ENCODE measurements around the gene UGT1A3.
"Not testable (repeated sequence)": the region's sequence is repeated elsewhere in the genome, so short reads cannot be mapped to it uniquely, and the experiment has no call there.

Gene UGT1A3

DNA sequence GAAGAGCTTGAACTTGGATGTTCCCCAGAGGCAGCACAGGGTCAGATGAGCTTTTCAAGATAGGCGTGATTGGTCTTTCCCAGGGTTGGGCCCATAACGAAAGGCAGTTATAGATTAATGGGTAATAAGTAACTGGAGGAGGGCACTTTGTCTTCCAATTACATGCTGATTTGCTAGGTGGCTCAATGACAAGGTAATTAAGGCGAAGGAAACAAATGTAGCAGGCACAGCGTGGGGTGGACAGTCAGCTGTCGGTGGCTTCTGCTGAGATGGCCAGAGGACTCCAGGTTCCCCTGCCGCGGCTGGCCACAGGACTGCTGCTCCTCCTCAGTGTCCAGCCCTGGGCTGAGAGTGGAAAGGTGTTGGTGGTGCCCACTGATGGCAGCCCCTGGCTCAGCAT lies 10.3 kb upstream of the UGT1A3 start, which contains the start of gene UGT1A4:
TSS of gene UGT1A4 (plus strand) at position 185 of the 400 bp plus-strand sequence. CDS start at position 270, 85 bp downstream.
- Histone ChIP-seq H3K4me1 (ENCODE audit: control insufficient read depth in 1 of 2, insufficient read depth in 1 of 2, low read depth in 1 of 2, low read length in 1 of 2) (no peaks in the 10 kb centered on the region), H3K4me3 (ENCODE audit: low read depth in 1 of 2, low read length in 1 of 2) (no peak within 1 kb of the TSS), H3K27me3 (peaks cover 10% of the 10 kb centered on the region), H3K36me3 (no peaks in the 10 kb centered on the region), H3K9me3 (no peaks in the 10 kb centered on the region), H3K27ac (no peak within 1 kb of the TSS)
- TF ChIP-seq, protein P1, sequence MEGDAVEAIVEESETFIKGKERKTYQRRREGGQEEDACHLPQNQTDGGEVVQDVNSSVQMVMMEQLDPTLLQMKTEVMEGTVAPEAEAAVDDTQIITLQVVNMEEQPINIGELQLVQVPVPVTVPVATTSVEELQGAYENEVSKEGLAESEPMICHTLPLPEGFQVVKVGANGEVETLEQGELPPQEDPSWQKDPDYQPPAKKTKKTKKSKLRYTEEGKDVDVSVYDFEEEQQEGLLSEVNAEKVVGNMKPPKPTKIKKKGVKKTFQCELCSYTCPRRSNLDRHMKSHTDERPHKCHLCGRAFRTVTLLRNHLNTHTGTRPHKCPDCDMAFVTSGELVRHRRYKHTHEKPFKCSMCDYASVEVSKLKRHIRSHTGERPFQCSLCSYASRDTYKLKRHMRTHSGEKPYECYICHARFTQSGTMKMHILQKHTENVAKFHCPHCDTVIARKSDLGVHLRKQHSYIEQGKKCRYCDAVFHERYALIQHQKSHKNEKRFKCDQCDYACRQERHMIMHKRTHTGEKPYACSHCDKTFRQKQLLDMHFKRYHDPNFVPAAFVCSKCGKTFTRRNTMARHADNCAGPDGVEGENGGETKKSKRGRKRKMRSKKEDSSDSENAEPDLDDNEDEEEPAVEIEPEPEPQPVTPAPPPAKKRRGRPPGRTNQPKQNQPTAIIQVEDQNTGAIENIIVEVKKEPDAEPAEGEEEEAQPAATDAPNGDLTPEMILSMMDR (IDR thresholded peaks at IDR 0.05): no peak

DNA sequence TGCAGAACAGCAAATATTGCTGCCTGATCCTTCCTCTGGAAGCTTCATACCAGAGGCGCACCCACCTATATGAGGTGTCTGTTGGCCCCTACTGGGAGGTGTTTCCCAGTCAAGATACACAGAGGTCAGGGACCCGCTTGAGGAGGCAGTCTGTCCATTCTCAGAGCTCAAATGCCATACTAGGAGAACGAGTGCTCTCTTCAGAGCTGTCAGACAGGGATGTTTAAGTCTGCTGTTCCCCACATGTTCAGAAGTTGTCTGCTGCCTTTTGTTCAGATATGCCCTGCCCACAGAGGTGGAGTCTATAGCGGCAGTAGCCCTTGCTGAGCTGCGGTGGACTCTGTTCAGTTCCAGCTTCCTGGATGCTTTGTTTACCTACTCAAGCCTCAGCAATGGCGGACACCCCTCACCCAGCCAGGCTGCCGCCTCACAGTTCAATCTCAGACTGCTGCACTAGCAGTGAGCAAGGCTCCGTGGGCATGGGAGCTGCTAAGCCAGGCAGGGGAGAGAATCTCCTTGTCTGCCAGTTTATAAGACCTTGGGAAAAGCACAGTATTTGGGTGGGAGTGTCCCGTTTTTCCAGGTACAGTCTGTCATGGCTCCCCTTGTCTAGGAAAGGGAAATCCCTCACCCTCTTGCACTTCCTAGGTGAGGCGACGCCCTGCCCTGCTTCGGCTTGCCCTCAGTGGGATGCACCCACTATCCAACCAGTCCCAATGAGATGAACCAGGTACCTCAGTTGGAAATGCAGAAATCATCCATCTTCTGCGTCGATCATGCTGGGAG lies 8.2 kb downstream of the UGT1A3 start:
- not testable (repeated sequence) for H3K9me3 ChIP-seq; H3K36me3 ChIP-seq; H3K27me3 ChIP-seq; H3K4me1 ChIP-seq (ENCODE audit: control insufficient read depth in 1 of 2, insufficient read depth in 1 of 2, low read depth in 1 of 2, low read length in 1 of 2); H3K4me3 ChIP-seq (ENCODE audit: low read depth in 1 of 2, low read length in 1 of 2); H3K27ac ChIP-seq

DNA sequence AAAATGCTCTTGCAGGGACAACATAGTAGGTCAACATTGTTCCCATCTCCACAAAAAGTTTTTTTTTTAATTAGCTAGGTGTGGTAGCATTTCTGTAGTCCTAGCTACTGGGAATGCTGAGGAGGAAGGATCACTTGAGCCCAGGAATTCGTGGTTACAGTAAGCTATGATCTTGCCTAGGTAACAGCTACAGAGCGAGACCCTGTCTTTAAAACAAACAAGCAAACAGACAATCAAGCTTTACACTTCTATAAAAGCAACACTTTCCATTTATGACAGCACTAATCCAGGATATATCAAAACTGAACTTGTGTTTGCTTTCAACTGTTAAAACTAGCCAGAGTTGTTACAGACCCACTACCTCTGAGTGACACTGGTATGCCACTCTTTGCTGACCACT lies 12.0 kb downstream of the UGT1A3 start:
- H3K27ac ChIP-seq: no peak overlapping the region
- no peaks in the 10 kb centered on the region for H3K9me3 ChIP-seq
- H3K36me3 ChIP-seq: no peaks in the 10 kb centered on the region
- H3K4me1 ChIP-seq (ENCODE audit: control insufficient read depth in 1 of 2, insufficient read depth in 1 of 2, low read depth in 1 of 2, low read length in 1 of 2): no peaks in the 10 kb centered on the region
- TF ChIP-seq, protein P1 (IDR thresholded peaks at IDR 0.05): no peak
- H3K27me3 ChIP-seq: peaks cover 7% of the 10 kb centered on the region
- no peak overlapping the region for H3K4me3 ChIP-seq (ENCODE audit: low read depth in 1 of 2, low read length in 1 of 2)

DNA sequence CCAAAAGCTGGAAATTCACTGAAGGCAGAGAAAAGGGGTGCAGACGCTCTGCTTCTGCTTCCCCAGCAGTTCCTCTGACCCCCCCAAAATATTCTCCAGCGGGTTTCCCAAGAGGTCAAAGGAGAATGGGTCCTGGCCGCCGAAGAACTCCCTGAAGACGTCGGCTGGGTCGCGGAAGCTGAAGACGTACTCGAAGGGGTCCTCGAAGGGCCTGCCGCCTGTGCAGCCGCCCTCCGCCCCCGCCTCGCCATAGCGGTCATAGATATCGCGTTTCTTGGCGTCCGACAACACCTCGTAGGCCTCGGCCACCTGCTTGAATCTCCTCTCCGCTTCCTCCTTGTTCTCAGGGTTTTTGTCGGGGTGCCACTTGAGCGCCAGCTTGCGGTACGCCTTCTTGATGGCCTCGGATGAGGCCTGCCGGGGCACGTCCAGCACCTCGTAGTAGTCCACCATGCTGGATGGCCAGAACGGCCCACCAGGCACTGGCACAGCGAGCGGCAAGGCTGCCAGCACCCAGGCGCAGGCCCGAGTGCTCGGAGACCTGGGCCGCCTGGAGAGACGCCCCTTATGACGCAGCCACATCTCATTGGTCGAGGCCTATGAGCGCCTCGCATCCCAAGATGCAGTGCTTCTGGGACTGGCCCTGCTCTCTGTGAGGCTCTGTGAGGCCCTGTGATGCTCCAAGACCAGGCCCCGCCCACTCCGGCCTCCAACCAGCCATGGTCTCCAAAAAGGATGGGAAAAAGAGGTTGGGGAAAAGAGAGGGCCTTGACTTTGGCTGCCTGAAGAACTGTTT lies 14.8 kb downstream of the UGT1A3 start:
- Histone ChIP-seq H3K9me3 (no peaks in the 10 kb centered on the region), H3K36me3 (no peaks in the 10 kb centered on the region), H3K4me1 (ENCODE audit: control insufficient read depth in 1 of 2, insufficient read depth in 1 of 2, low read depth in 1 of 2, low read length in 1 of 2) (no peaks in the 10 kb centered on the region)

DNA sequence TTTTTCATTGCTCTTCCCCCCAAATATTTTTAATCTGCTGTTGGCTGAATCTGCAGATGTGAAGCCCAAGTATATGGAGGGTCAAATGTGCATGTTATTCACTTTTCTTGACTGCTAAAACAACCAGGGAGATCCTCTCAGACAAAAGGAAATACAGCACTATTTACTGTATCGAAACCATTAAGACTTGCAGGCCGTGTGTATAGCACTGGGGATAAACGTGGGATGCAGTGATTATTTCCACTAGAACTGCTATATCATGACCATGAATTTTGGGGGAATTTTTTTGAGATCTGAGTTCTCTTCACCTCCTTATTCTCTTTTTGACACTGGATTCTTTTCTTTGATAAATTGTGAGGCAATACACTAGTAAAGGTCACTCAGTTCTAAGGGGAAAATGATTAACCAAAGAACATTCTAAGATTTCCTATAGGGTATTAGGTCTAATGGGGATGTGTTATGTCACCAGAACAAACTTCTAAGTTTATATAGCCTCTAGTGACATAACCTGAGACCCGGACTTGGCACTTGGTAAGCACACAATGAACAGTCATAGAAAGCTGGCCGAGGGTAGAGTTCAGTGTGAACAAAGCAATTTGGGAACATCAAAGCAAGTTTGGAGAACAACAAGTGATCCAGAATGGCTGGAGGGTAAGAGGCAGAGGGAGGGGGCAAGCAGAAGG lies 16.4 kb downstream of the UGT1A3 start:
- no peak overlapping the region for H3K27ac ChIP-seq
- H3K4me1 ChIP-seq (ENCODE audit: control insufficient read depth in 1 of 2, insufficient read depth in 1 of 2, low read depth in 1 of 2, low read length in 1 of 2): no peaks in the 10 kb centered on the region
- no peaks in the 10 kb centered on the region for H3K27me3 ChIP-seq
- H3K9me3 ChIP-seq: no peaks in the 10 kb centered on the region
- H3K4me3 ChIP-seq (ENCODE audit: low read depth in 1 of 2, low read length in 1 of 2): no peak overlapping the region
- TF ChIP-seq, protein P1 (IDR thresholded peaks at IDR 0.05): no peak
- no peaks in the 10 kb centered on the region for H3K36me3 ChIP-seq

More for the DNA sequence above, 14.8 kb downstream of the UGT1A3 start:
- TF ChIP-seq, protein P1 (IDR thresholded peaks at IDR 0.05): no peak
- no peak overlapping the region for H3K27ac ChIP-seq
- H3K4me3 ChIP-seq (ENCODE audit: low read depth in 1 of 2, low read length in 1 of 2): no peak overlapping the region
- H3K27me3 ChIP-seq: no peaks in the 10 kb centered on the region

DNA sequence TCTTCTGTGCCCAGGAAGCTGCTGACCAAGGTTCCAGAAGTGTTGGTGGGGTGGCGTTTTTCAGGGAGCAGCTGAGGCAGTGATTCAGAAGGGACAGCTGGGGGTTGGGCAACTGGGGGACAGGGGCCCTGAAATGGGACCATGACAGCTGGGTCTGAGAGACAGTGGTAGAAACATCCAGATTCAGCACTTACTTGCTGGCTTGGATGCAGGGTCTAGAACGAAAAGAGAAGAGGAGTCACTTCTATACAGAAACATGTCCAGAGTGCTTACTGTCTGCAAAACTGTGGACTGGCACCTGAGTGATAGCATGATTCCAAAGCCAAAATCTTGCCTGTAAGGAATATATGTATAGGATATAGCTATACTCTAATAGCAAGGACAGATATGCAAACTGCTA lies 17.0 kb downstream of the UGT1A3 start:
- H3K4me1 ChIP-seq (ENCODE audit: control insufficient read depth in 1 of 2, insufficient read depth in 1 of 2, low read depth in 1 of 2, low read length in 1 of 2); H3K36me3 ChIP-seq; H3K9me3 ChIP-seq; H3K27ac ChIP-seq; H3K4me3 ChIP-seq (ENCODE audit: low read depth in 1 of 2, low read length in 1 of 2); H3K27me3 ChIP-seq: not testable (repeated sequence)

Data from neutrophil (primary cell).